Measurements from ENCODE around the gene STYXL1. TPM values are rescaled to one million over a fixed set of nuclear protein-coding genes. Genes with fewer than 3 reads are reported as not detected.

The STYXL1 gene
- total RNA-seq, 1 experiment from 2014 or later, result 61.3 TPM

DNA sequence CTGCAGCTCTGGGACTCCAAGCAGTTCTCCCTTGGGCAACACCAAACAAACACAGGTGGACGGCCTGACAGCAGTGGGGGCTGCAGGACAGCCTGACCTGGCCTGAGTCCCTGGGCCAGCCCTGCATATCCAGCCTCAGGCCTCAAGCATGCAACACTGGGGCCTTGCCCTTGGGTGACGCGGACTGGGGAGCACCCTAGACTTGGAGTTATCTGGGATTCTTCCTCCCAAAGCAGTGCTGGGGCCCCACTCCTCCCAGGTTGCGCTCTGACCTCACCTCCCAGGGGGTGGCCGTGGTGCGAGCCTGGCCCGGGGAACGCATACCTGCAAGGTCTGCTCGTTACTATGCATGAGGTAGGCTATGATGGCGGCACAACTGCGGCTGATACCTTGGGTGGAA is 47.2 kb downstream of the STYXL1 start:
- Histone ChIP-seq H3K4me2 (ENCODE audit: low read length) (no peak overlapping the region), H2AFZ (ENCODE audit: low read length) (no peak overlapping the region), H3K9me3 (ENCODE audit: low read length) (no peaks in the 10 kb centered on the region), H4K20me1 (ENCODE audit: low read length) (no peaks in the 10 kb centered on the region), H3K9me2 (replicated peaks; ENCODE audit: low read length) (no peaks in the 10 kb centered on the region), H3F3A (ENCODE audit: low read length, unreplicated experiment) (no peaks in the 10 kb centered on the region), H3K36me3 (ENCODE audit: low read depth, low read length) (peaks cover 8% of the 10 kb centered on the region; the same call in 1 of the 2 replicates), H3K27me3 (ENCODE audit: low read length) (no peaks in the 10 kb centered on the region), H3K4me3 (ENCODE audit: low read length) (no peak overlapping the region), H3K27ac (ENCODE audit: low read length) (no peak overlapping the region), H3K9ac (ENCODE audit: low read length) (no peak overlapping the region), H3K79me2 (ENCODE audit: low read length) (no peaks in the 10 kb centered on the region), H3K4me1 (ENCODE audit: insufficient read depth, low read length) (no peaks in the 10 kb centered on the region)
- POLR2A ChIA-PET (ENCODE audit: unreplicated experiment), result no interaction called here
- intact Hi-C loops (cut with micrococcal nuclease), result no loop called here
- DNase-seq (no peak), ATAC-seq (no peak)
- no peak for TF ChIP-seq EZH2phosphoT487 (IDR thresholded peaks at IDR 0.05; ENCODE audit: borderline replicate concordance, low read length)
- CTCF ChIA-PET, result no interaction called here
- BruUV-seq (replicated peaks), result no TSS peak

DNA sequence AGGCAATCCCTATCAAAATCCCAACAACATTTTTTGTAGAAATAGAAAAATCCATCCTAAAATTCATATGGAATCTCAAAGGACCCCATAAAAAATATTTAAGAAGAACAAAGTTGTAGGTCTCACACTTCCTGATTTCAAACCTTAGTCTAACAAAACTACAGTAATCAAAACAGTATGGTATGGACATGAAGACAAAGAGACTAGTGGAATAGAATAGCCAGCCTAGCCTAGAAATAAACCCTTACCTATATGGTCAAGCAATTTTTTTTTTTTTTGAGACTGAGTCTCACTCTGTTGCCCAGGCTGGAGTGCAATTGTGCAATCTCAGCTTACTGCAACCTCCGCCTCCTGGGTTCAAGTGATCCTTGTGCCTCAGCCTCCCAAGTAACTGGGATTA is 49.8 kb downstream of the STYXL1 start:
- peaks cover 9% of the 10 kb centered on the region for H3K4me1 ChIP-seq (ENCODE audit: insufficient read depth, low read length)
- ChIA-PET CTCF (no interaction called here), POLR2A (ENCODE audit: unreplicated experiment) (no interaction called here)
- no peaks in the 10 kb centered on the region for H3K27me3 ChIP-seq (ENCODE audit: low read length)
- no peaks in the 10 kb centered on the region for H3K9me2 ChIP-seq (replicated peaks; ENCODE audit: low read length)
- intact Hi-C loops (cut with micrococcal nuclease), result loop anchor here (10.0 kb wide), 1 partner anchor 83 kb away; the partner anchor contains the start of gene POR
- TF ChIP-seq, protein P1, sequence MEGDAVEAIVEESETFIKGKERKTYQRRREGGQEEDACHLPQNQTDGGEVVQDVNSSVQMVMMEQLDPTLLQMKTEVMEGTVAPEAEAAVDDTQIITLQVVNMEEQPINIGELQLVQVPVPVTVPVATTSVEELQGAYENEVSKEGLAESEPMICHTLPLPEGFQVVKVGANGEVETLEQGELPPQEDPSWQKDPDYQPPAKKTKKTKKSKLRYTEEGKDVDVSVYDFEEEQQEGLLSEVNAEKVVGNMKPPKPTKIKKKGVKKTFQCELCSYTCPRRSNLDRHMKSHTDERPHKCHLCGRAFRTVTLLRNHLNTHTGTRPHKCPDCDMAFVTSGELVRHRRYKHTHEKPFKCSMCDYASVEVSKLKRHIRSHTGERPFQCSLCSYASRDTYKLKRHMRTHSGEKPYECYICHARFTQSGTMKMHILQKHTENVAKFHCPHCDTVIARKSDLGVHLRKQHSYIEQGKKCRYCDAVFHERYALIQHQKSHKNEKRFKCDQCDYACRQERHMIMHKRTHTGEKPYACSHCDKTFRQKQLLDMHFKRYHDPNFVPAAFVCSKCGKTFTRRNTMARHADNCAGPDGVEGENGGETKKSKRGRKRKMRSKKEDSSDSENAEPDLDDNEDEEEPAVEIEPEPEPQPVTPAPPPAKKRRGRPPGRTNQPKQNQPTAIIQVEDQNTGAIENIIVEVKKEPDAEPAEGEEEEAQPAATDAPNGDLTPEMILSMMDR (conservative IDR thresholded peaks at IDR 0.05; ENCODE audit: low read depth, low read length), result no peak
- TF ChIP-seq EZH2phosphoT487 (IDR thresholded peaks at IDR 0.05; ENCODE audit: borderline replicate concordance, low read length), result no peak
- TF ChIP-seq EZH2 (IDR thresholded peaks at IDR 0.05; ENCODE audit: low read length, unreplicated experiment), result no peak
- H3K9ac ChIP-seq (ENCODE audit: low read length), result no peak overlapping the region
- no peak overlapping the region for H3K4me3 ChIP-seq (ENCODE audit: low read length)
- H3K79me2 ChIP-seq (ENCODE audit: low read length), result no peaks in the 10 kb centered on the region
- BruUV-seq (replicated peaks), result no TSS peak
- H3K9me3 ChIP-seq (ENCODE audit: low read length), result no peaks in the 10 kb centered on the region
- ATAC-seq, result no peak
- no peak overlapping the region for H3K27ac ChIP-seq (ENCODE audit: low read length)
- no peaks in the 10 kb centered on the region for H3F3A ChIP-seq (ENCODE audit: low read length, unreplicated experiment)
- H2AFZ ChIP-seq (ENCODE audit: low read length), result no peak overlapping the region
- H4K20me1 ChIP-seq (ENCODE audit: low read length), result no peaks in the 10 kb centered on the region
- H3K36me3 ChIP-seq (ENCODE audit: low read depth, low read length), result peaks cover 8% of the 10 kb centered on the region; the same call in 1 of the 2 replicates
- DNase-seq, result no peak
- no peak overlapping the region for H3K4me2 ChIP-seq (ENCODE audit: low read length)

DNA sequence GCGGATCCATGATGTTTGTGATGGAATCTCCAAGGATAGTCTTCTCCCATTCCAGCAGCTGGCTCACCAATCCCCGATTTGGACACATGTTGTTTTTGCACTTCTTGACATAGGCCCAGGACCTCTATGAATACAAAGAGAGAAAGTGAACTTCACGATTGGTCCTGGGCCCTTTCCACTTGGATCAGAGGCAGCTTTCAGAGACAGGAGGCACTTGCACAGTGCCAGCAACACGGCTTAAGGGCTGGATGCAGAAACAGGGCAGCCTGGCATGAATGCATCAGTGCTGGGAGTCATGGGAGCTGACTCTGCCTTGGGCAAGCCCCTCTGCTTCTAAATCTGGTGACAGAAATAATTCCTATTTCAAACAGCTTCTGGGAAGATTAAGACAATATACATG is 51.3 kb downstream of the STYXL1 start:
- no peak overlapping the region for H3K27ac ChIP-seq (ENCODE audit: low read length)
- ChIA-PET CTCF (no interaction called here), POLR2A (ENCODE audit: unreplicated experiment) (no interaction called here)
- ATAC-seq (no peak), DNase-seq (no peak)
- no peaks in the 10 kb centered on the region for H3F3A ChIP-seq (ENCODE audit: low read length, unreplicated experiment)
- TF ChIP-seq, protein P1 (conservative IDR thresholded peaks at IDR 0.05; ENCODE audit: low read depth, low read length), result no peak
- TF ChIP-seq EZH2phosphoT487 (IDR thresholded peaks at IDR 0.05; ENCODE audit: borderline replicate concordance, low read length), result no peak
- TF ChIP-seq EZH2 (IDR thresholded peaks at IDR 0.05; ENCODE audit: low read length, unreplicated experiment), result no peak
- no peak overlapping the region for H3K9ac ChIP-seq (ENCODE audit: low read length)
- H3K4me1 ChIP-seq (ENCODE audit: insufficient read depth, low read length), result peaks cover 9% of the 10 kb centered on the region
- no peak overlapping the region for H3K4me3 ChIP-seq (ENCODE audit: low read length)
- peaks cover 8% of the 10 kb centered on the region; the same call in 1 of the 2 replicates for H3K36me3 ChIP-seq (ENCODE audit: low read depth, low read length)
- H3K27me3 ChIP-seq (ENCODE audit: low read length), result no peaks in the 10 kb centered on the region
- H3K4me2 ChIP-seq (ENCODE audit: low read length), result no peak overlapping the region
- no peak overlapping the region for H2AFZ ChIP-seq (ENCODE audit: low read length)
- H3K9me2 ChIP-seq (replicated peaks; ENCODE audit: low read length), result no peaks in the 10 kb centered on the region
- intact Hi-C loops (cut with micrococcal nuclease), result loop anchor here (10.0 kb wide), 1 partner anchor 82 kb away; the partner anchor contains the start of gene POR
- no peaks in the 10 kb centered on the region for H3K9me3 ChIP-seq (ENCODE audit: low read length)
- BruUV-seq (replicated peaks), result no TSS peak
- no peaks in the 10 kb centered on the region for H4K20me1 ChIP-seq (ENCODE audit: low read length)
- H3K79me2 ChIP-seq (ENCODE audit: low read length), result no peaks in the 10 kb centered on the region

Data from PC-3 (cell line).